ENCODE results near the gene MGAT3.

MGAT3 gene

DNA sequence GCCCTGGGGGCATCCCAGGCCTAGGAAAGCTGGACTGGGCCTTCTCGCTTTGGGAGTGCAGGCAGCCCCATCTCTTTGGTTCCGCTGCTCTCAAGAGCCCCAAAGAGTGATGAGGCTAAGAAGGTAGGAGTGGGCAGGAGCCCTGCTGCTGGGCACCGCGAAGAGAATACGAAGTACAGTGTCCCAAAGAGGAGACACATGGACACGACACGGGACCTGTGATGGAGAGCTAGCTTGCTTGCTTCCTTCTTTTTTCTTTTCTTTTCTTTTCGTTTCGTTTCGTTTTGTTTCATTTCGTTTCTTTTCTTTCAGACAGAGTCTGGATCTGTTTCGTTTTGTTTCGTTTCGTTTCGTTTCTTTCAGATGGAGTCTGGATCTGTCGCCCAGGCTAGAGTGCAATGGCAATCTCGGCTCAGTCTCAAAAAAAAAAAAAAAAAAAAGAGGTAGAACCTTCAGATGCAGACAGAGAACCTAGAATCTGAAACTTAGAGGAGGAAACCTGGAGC is 10.6 kb downstream of the MGAT3 start:
- H3K36me3 ChIP-seq: no peaks in the 10 kb centered on the region
- no peaks in the 10 kb centered on the region for H3K27me3 ChIP-seq
- H3K4me2 ChIP-seq: peak overlapping the region in 10 of 11 experiments; percentile 31 to 99 (median 90); a peak in 11 of 22 replicates
- H4K20me1 ChIP-seq: peaks cover 0 to 11% (median 0%) of the 10 kb centered on the region in 11 experiments; a peak in 3 of 22 replicates
- H3K4me1 ChIP-seq: peaks cover 85 to 99% (median 94%) of the 10 kb centered on the region in 10 experiments
- H3K4me3 ChIP-seq: no peak overlapping the region
- H3K9me3 ChIP-seq (replicated peaks in 1 of 11): no peaks in the 10 kb centered on the region
- no peak overlapping the region for H3K9ac ChIP-seq
- no peak for TF ChIP-seq Cebpa-rat (IDR thresholded peaks at IDR 0.05)
- no peak overlapping the region for H3K27ac ChIP-seq

DNA sequence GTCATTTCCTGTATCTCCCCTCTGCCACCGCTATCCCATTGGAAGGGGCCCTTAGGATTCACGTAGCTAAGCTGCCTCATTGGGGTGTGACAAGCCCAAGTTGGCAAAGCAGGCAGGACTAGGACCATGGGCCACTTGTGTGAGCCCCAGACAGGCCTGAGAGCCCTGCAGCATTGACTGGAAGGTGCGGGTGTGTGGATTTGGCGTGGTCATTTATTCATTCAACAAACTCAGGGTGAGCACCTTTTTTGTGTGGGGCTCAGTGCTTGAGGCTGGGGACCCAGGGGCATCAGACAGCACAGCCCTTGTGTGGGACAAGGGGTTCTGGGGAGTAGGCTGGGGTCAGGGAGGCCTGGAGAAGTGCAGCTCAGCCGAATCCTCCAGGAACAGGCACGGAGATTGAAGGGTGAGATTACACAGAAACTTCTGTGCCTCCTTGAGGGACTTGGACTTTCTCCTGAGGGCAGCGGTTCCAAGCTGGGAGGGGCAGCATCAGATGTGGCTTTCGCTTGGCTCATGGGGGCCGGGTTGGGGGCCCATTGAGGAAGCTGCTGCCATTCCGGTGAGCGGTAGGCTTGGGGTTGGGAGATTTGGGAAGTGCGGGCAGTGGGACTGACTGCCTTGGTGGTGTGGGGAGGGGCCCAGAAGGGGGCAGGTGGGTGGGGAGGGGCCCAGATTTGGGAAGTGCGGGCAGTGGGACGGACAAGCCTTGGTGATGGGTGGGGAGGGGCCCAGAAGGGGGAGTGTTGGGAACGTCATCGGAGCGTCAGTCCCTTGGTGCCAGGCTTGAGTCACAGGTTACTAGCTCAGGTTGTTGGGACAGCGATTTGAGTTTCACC is 11.9 kb downstream of the MGAT3 start:
- TF ChIP-seq Cebpa-rat (IDR thresholded peaks at IDR 0.05): no peak
- H3K4me1 ChIP-seq: peaks cover 88 to 99% (median 95%) of the 10 kb centered on the region in 10 experiments
- H3K4me2 ChIP-seq: peak overlapping the region; percentile 79 to 99 (median 92)
- peaks cover 0 to 18% (median 0%) of the 10 kb centered on the region in 11 experiments; a peak in 3 of 22 replicates for H4K20me1 ChIP-seq
- H3K4me3 ChIP-seq: no peak overlapping the region
- H3K9ac ChIP-seq: 0 out of 22 replicates have a peak overlapping the region, but pooled peaks of 1 of the 11 experiments have one; percentile 29
- peak overlapping the region in 1 of 11 experiments; percentile 29; a peak in 1 of 22 replicates for H3K27ac ChIP-seq
- no peaks in the 10 kb centered on the region for H3K27me3 ChIP-seq
- H3K9me3 ChIP-seq (replicated peaks in 1 of 11): no peaks in the 10 kb centered on the region
- no peaks in the 10 kb centered on the region for H3K36me3 ChIP-seq

DNA sequence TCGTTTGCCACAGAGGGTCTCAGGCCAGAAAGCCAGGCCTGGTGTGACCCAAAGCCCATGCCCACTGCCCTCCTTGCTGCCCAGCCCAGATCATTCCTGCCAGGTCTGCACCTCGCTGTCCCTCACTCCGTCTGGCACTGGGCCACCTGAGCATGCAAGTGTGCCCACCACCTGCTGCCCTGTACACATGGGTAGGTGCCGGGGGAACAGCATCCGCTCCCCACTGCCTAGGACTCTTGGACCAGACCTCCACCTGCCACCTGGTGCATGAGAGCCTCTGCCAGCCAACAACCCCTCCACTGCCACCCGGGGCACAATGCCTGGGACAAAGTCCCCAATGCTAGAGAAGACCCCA is 12.5 kb downstream of the MGAT3 start:
- Histone ChIP-seq H3K4me3 (no peak overlapping the region), H3K9ac (0 out of 22 replicates have a peak overlapping the region, but pooled peaks of 2 of the 11 experiments have one; percentile 63 to 72), H4K20me1 (peaks cover 0 to 22% (median 0%) of the 10 kb centered on the region in 11 experiments; a peak in 3 of 22 replicates), H3K4me1 (peaks cover 91 to 99% (median 95%) of the 10 kb centered on the region in 10 experiments), H3K9me3 (replicated peaks in 1 of 11) (no peaks in the 10 kb centered on the region), H3K27me3 (no peaks in the 10 kb centered on the region), H3K4me2 (peak overlapping the region; percentile 79 to 99 (median 92)), H3K36me3 (no peaks in the 10 kb centered on the region), H3K27ac (no peak overlapping the region)
- no peak for TF ChIP-seq Cebpa-rat (IDR thresholded peaks at IDR 0.05)

DNA sequence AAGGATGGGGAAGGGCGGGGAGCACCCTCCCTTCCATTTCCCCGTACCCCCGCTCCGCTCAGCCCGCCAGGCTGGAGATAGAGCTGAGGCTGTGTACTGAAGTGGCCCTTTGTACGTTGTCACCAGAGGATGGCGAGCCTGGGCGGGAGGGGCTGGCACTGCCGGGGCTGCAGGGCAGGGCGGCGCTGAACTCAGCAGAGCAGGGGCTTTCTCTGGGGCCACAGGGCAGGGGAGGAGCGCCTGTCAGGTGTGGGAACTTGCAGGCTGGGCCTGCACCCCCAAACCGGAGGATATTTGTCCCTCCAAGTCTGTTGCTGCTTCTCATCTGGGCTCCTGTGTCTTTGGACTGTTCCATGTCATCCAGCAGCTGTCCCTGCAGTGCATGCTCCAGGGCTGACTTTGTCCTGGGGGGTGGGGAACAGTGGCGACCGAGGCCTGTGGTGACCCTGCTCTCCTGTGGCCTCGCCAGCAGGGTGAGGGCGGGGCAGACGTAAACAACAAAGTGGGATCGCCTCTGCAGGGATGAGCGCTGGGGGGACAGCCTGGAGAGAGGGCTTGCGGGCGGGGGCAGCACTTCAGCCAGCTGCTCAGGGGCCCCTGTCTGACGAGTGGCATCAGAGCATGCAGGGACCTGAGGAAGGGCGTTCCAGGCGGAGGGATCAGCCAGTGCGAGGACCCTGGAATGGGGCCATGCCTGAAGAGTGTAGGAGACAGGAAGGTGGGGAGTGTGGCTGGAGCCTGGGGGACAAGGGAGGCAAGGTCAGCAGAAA is 13.1 kb downstream of the MGAT3 start:
- Histone ChIP-seq H3K27me3 (no peaks in the 10 kb centered on the region), H3K4me2 (peak overlapping the region; percentile 79 to 99 (median 92)), H3K36me3 (no peaks in the 10 kb centered on the region), H3K4me3 (no peak overlapping the region; a peak in 1 of 20 replicates), H3K27ac (peak overlapping the region in 9 of 11 experiments; percentile 63 to 85 (median 80); a peak in 16 of 22 replicates), H3K9me3 (replicated peaks in 1 of 11) (no peaks in the 10 kb centered on the region), H3K4me1 (peaks cover 92 to 100% (median 97%) of the 10 kb centered on the region in 10 experiments), H4K20me1 (peaks cover 0 to 24% (median 0%) of the 10 kb centered on the region in 11 experiments; a peak in 3 of 22 replicates), H3K9ac (peak overlapping the region; percentile 25 to 72 (median 65); a peak in 14 of 22 replicates)
- no peak for TF ChIP-seq Cebpa-rat (IDR thresholded peaks at IDR 0.05)

DNA sequence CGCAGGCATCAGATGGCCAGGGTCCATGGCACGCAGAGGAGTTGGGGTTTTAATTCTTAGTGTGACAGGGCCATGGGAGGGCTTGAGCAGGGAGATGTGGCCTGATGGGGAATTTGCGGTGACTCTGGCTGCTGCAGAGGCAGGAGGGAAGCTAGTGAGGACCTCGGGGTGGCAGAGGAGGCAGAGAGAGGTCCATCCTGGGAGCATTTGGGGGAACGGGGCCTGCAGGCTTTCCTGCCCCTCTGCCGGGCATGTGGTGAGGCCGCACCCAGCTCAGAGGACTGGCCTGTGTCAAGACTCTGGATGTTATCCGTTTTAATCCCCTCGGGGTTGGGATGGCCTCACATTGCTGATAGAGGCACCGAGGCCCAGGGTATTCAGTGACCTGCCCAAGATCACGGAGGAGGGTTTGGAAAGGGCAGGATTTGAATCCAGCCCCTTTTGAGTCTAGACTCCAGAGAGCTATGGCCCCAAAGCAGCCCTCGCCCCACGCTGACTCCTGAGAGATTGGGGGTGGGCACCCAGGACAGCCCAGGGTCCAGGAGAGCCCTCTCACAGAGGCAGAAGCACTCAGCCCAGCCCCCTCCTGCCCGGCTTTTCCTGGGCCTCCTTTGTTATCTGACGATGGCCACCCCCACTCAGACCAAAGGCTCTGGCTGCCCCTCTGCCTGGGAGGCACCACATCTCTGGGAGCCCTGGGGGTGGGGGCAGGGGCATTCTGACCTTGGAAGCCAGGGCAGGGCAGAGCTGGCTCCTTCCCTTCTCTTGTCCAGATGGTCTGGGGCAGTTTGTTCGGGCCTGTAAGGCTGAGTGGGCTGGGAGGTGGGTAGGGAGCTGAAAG is 13.9 kb downstream of the MGAT3 start:
- Histone ChIP-seq H3K9me3 (replicated peaks in 1 of 11) (no peaks in the 10 kb centered on the region), H4K20me1 (peaks cover 0 to 24% (median 0%) of the 10 kb centered on the region in 11 experiments; a peak in 3 of 22 replicates), H3K27me3 (no peaks in the 10 kb centered on the region), H3K9ac (peak overlapping the region; percentile 52 to 72 (median 65)), H3K4me1 (peaks cover 84 to 100% (median 90%) of the 10 kb centered on the region in 10 experiments), H3K27ac (peak overlapping the region; percentile 54 to 85 (median 78); a peak in 21 of 22 replicates), H3K36me3 (no peaks in the 10 kb centered on the region), H3K4me2 (peak overlapping the region; percentile 79 to 99 (median 92)), H3K4me3 (peak overlapping the region in 2 of 10 experiments; percentile 27 to 58; a peak in 3 of 20 replicates)
- no peak for TF ChIP-seq Cebpa-rat (IDR thresholded peaks at IDR 0.05)

DNA sequence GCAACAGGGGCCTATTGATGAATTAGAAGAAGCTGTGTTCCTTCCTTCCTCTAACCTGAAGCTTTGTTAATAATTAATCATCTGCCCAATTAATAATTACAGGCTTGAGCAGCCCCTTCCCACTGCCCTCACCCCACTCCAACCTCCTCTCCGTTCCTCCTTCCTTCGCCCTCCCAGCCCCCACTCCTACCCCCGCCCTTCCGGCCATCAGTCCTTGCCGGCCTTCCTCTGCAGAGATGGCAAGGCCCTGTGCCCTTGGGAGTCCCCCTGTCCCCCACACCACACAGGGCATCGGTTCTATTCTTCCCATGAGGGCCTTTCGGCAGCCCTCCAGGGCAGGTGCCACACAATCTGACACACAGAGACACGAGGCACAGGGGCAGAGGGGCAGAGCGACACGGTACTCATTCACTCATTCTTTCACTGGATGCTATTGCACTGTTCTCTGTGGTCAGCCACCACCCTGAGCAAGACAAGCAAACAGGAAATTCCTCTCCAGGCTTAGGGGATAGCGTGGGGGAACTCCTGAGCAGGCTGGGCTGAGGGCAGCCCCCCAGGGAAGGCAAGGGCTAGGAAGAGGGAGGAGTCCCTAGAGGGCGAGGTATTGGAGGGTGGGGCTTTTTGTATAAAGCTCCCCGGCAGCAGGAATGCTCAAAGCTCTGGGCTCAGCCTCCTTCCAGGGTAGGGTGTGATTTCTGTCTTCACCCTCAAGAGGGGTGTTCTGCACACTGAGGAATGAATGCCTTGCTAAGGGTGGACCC is 14.7 kb downstream of the MGAT3 start:
- Histone ChIP-seq H3K9me3 (replicated peaks in 1 of 11) (no peaks in the 10 kb centered on the region), H3K9ac (peak overlapping the region; percentile 52 to 72 (median 65); a peak in 21 of 22 replicates), H4K20me1 (peaks cover 0 to 24% (median 0%) of the 10 kb centered on the region in 11 experiments; a peak in 3 of 22 replicates), H3K4me2 (peak overlapping the region; percentile 79 to 99 (median 92)), H3K27me3 (no peaks in the 10 kb centered on the region), H3K36me3 (no peaks in the 10 kb centered on the region), H3K4me1 (peaks cover 75 to 95% (median 82%) of the 10 kb centered on the region in 10 experiments), H3K4me3 (peak overlapping the region in 7 of 10 experiments; percentile 6 to 58 (median 32); a peak in 11 of 20 replicates), H3K27ac (peak overlapping the region; percentile 54 to 85 (median 78); a peak in 20 of 22 replicates)
- no peak; a peak in 1 of 22 replicates for TF ChIP-seq Cebpa-rat (IDR thresholded peaks at IDR 0.05)
